Measurements from ENCODE around the gene SSBP3. TPM values are rescaled to one million over a fixed set of nuclear protein-coding genes. Genes with fewer than 3 reads are reported as not detected.

Gene SSBP3
- total and polyA plus RNA-seq, 4 donors: 23.3 to 108 (median 66.3) TPM

- H3K4me1 ChIP-seq (ENCODE audit: control insufficient read depth, insufficient read depth, low read length): no peaks in the 10 kb centered on the region
- no peak overlapping the region for H3K27ac ChIP-seq (ENCODE audit: low read depth, low read length)
- no peaks in the 10 kb centered on the region for H3K27me3 ChIP-seq (ENCODE audit: control insufficient read depth, insufficient read depth, low read length)
- no peak for DNase-seq (ENCODE audit: low read depth in 4 of 6, low spot score in 6 of 6)
- H3K4me3 ChIP-seq (ENCODE audit: low read depth, low read length): no peak overlapping the region
- peaks cover 12% of the 10 kb centered on the region for H3K36me3 ChIP-seq (ENCODE audit: control insufficient read depth, insufficient read depth, low read length)
- no peaks in the 10 kb centered on the region for H3K9me3 ChIP-seq (ENCODE audit: control insufficient read depth, insufficient read depth, low read length)
- no CpG with 5 or more reads among the region's 3 CpGs for WGBS (ENCODE audit: insufficient coverage)
Observed at GRCh38 chr1:54186056-54186455, 220.1 kb downstream of the SSBP3 start.

GRCh38 chr1:54180701-54181360, 225.4 kb downstream of the SSBP3 start:
- Histone ChIP-seq H3K9me3 (ENCODE audit: control insufficient read depth, insufficient read depth, low read length) (no peaks in the 10 kb centered on the region), H3K4me3 (ENCODE audit: low read depth, low read length) (no peak overlapping the region), H3K36me3 (ENCODE audit: control insufficient read depth, insufficient read depth, low read length) (peaks cover 23% of the 10 kb centered on the region), H3K4me1 (ENCODE audit: control insufficient read depth, insufficient read depth, low read length) (no peaks in the 10 kb centered on the region), H3K27ac (ENCODE audit: low read depth, low read length) (no peak overlapping the region), H3K27me3 (ENCODE audit: control insufficient read depth, insufficient read depth, low read length) (no peaks in the 10 kb centered on the region)
- WGBS (ENCODE audit: insufficient coverage): 63% methylated on average over 2 of the region's 5 CpGs
- DNase-seq (ENCODE audit: low read depth in 4 of 6, low spot score in 6 of 6): no peak

- Histone ChIP-seq H3K4me3 (ENCODE audit: low read depth, low read length) (no peak overlapping the region), H3K27ac (ENCODE audit: low read depth, low read length) (no peak overlapping the region), H3K36me3 (ENCODE audit: control insufficient read depth, insufficient read depth, low read length) (peaks cover 23% of the 10 kb centered on the region), H3K27me3 (ENCODE audit: control insufficient read depth, insufficient read depth, low read length) (no peaks in the 10 kb centered on the region), H3K9me3 (ENCODE audit: control insufficient read depth, insufficient read depth, low read length) (no peaks in the 10 kb centered on the region), H3K4me1 (ENCODE audit: control insufficient read depth, insufficient read depth, low read length) (peaks cover 11% of the 10 kb centered on the region)
- DNase-seq (ENCODE audit: low read depth in 4 of 6, low spot score in 6 of 6): no peak
- WGBS (ENCODE audit: insufficient coverage): 95% methylated on average over 8 of the region's 9 CpGs
Observed at GRCh38 chr1:54178296-54179070, 227.7 kb downstream of the SSBP3 start.

GRCh38 chr1:54177726-54178125, 228.5 kb downstream of the SSBP3 start:
- 81% methylated on average over 8 of the region's 8 CpGs for WGBS (ENCODE audit: insufficient coverage)
- Histone ChIP-seq H3K9me3 (ENCODE audit: control insufficient read depth, insufficient read depth, low read length) (no peaks in the 10 kb centered on the region), H3K27me3 (ENCODE audit: control insufficient read depth, insufficient read depth, low read length) (no peaks in the 10 kb centered on the region), H3K36me3 (ENCODE audit: control insufficient read depth, insufficient read depth, low read length) (peaks cover 23% of the 10 kb centered on the region), H3K27ac (ENCODE audit: low read depth, low read length) (no peak overlapping the region), H3K4me3 (ENCODE audit: low read depth, low read length) (no peak overlapping the region), H3K4me1 (ENCODE audit: control insufficient read depth, insufficient read depth, low read length) (peaks cover 12% of the 10 kb centered on the region)
- no peak for DNase-seq (ENCODE audit: low read depth in 4 of 6, low spot score in 6 of 6)

- no peaks in the 10 kb centered on the region for H3K27me3 ChIP-seq (ENCODE audit: control insufficient read depth, insufficient read depth, low read length)
- peaks cover 23% of the 10 kb centered on the region for H3K36me3 ChIP-seq (ENCODE audit: control insufficient read depth, insufficient read depth, low read length)
- no peaks in the 10 kb centered on the region for H3K9me3 ChIP-seq (ENCODE audit: control insufficient read depth, insufficient read depth, low read length)
- H3K4me1 ChIP-seq (ENCODE audit: control insufficient read depth, insufficient read depth, low read length): peaks cover 12% of the 10 kb centered on the region
- DNase-seq (ENCODE audit: low read depth in 4 of 6, low spot score in 6 of 6): no peak
- H3K4me3 ChIP-seq (ENCODE audit: low read depth, low read length): no peak overlapping the region
- no peak overlapping the region for H3K27ac ChIP-seq (ENCODE audit: low read depth, low read length)
- 88% methylated on average over 6 of the region's 6 CpGs for WGBS (ENCODE audit: insufficient coverage)
Observed at GRCh38 chr1:54176621-54177327, 229.4 kb downstream of the SSBP3 start.

Other genes starting within 250 kb of the SSBP3 start
- 1 to 10 TPM; 4.6 to 8.6 TPM for gene CYB5RL, start 206.4 kb downstream of the SSBP3 start, total RNA-seq
- 1 to 10 TPM; 5.0 to 6.0 TPM for gene CYB5RL, start 206.4 kb downstream of the SSBP3 start, polyA plus RNA-seq (ENCODE audit: insufficient read length in 2 of 2)
- gene MRPL37, start 206.2 kb downstream of the SSBP3 start, total RNA-seq: 10 to 100 TPM; 24.6 to 53.4 TPM
- gene MRPL37, start 206.2 kb downstream of the SSBP3 start, polyA plus RNA-seq (ENCODE audit: insufficient read length in 2 of 2): 10 to 100 TPM; 62.2 to 65.1 TPM
- 10 to 100 TPM in 1 of 2 donors, 1 to 10 TPM in 1; 8.8 to 19.7 TPM for gene ACOT11, start 141.8 kb upstream of the SSBP3 start, total RNA-seq
- 1 to 10 TPM; 3.6 to 7.5 TPM for gene ACOT11, start 141.8 kb upstream of the SSBP3 start, polyA plus RNA-seq (ENCODE audit: insufficient read length in 2 of 2)
- gene FAM151A, start 217.1 kb upstream of the SSBP3 start, total RNA-seq: not detected
- gene FAM151A, start 217.1 kb upstream of the SSBP3 start, polyA plus RNA-seq (ENCODE audit: insufficient read length in 2 of 2): under 1 TPM; 0.22 to 0.98 TPM
- 10 to 100 TPM in 1 of 2 donors, 1 to 10 TPM in 1; 3.6 to 10.1 TPM for gene MROH7, start 235.4 kb upstream of the SSBP3 start, total RNA-seq
- 1 to 10 TPM; 3.8 to 9.3 TPM for gene MROH7, start 235.4 kb upstream of the SSBP3 start, polyA plus RNA-seq (ENCODE audit: insufficient read length in 2 of 2)

Data from spinal cord (tissue), 10 donors.